Right lung (tissue), 10 donors: ENCODE data around the gene OR6T1. TPM values are rescaled to one million over a fixed set of nuclear protein-coding genes. Genes with fewer than 3 reads are reported as not detected.

Experiments used
- DNase-seq, 2 donors: peaks; one replicate each; pipeline ENCODE4 v3.0.0-alpha.2; 2013
- long read RNA-seq, 8 donors: transcript quantifications; one replicate each; lab custom pipeline, GENCODE V29; 2026
- polyA plus RNA-seq, 5 donors: library from polyadenylated mRNA; unstranded; fragments of 120-200 nt; gene quantifications; one replicate each; pipeline versions ENCODE4 v1.2.1 to v1.2.3, GENCODE V29; 2013; ENCODE audit warnings: inconsistent platforms in 1 of 5, low replicate concordance in 1 of 5; ENCODE audit not compliant: insufficient read length in 5 of 5, insufficient read depth in 1 of 5

OR6T1 gene, protein sequence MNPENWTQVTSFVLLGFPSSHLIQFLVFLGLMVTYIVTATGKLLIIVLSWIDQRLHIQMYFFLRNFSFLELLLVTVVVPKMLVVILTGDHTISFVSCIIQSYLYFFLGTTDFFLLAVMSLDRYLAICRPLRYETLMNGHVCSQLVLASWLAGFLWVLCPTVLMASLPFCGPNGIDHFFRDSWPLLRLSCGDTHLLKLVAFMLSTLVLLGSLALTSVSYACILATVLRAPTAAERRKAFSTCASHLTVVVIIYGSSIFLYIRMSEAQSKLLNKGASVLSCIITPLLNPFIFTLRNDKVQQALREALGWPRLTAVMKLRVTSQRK
- polyA plus RNA-seq, result not detected
- long read RNA-seq, donor 1, result 0 reads
- long read RNA-seq, donor 2, result 0 reads
- long read RNA-seq, donor 3, result 0 reads
- long read RNA-seq, donor 4, result 0 reads
- long read RNA-seq, donor 5, result 0 reads
- long read RNA-seq, donor 6, result 0 reads
- long read RNA-seq, donor 7, result 0 reads
- long read RNA-seq, donor 8, result 0 reads

- no peak for DNase-seq
These were observed at the start of gene OR6T1 for GRCh38 chr11:123943738-123944137. Gene OR6T1, minus strand, starts transcription at chr11:123943838. Its CDS starts 0 bp downstream, at chr11:123943838.

- DNase-seq, result no peak
These were observed 35.7 kb upstream of the OR6T1 start for GRCh38 chr11:123979311-123979710.

GRCh38 chr11:123977731-123978347 is 34.2 kb upstream of the OR6T1 start, which contains the start of gene OR10S1:
Gene OR10S1, minus strand, starts transcription at chr11:123977781. Its CDS starts 117 bp downstream, at chr11:123977664.
- no peak for DNase-seq

GRCh38 chr11:123976770-123977560 is 33.3 kb upstream of the OR6T1 start:
- no peak for DNase-seq

DNA sequence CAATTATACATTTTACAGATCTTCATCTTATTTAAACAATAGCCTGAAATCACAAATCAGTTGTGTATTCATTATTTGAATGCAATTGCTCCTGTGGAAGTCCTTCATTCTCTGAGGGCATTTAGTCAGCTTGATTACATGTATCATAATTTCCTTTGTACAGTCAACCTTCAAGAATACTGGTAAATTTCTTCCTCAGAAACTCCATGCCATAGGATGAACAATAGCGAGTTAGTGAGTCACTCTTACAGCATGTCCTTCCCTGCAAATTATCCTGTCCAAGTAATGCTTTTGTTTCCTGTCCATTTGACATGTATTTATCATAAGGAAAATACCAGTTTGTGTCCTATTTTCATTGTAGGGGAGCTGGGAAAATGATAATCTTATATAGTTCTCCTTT is 30.2 kb upstream of the OR6T1 start:
- no peak for DNase-seq

DNA sequence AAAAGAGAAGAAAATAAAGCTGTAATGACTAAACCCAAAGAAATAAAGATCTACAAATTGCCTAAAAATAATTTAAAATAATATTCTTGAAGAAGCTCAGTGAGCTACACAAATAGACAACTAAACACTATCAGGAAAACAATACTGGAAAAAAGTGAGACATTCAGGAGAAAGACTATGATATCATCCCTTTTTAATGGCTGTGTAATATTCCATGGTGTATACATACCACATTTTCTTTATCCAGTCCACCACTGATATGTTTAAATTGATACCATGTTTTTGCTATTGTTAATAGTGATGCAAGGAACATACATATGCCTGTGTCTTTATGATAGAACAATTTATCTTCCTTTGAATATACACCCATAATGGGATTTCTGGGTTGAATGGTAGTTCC is 13.1 kb upstream of the OR6T1 start:
- no peak for DNase-seq

GRCh38 chr11:123945132-123945531 is 1.5 kb upstream of the OR6T1 start:
- DNase-seq, result no peak

DNA sequence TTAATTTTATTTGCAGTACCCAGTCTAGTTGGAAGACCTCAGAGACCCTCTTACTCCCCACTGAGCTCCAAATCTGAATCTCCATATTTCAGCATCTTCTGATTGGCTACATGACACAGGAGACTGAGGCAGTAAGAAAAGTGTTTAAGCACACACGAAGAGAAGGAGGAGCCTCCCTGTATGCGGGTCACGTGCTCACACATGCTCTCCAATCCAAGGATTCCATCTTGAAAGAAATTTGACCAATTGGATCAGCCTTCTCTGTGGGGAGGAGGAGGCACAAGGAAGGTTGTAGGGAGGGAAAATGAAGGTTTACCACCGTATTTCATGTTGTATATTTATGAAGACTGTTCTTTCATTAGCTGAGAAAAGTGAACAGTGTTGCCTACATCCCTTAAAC is 1.2 kb downstream of the OR6T1 start:
- DNase-seq, result no peak

DNA sequence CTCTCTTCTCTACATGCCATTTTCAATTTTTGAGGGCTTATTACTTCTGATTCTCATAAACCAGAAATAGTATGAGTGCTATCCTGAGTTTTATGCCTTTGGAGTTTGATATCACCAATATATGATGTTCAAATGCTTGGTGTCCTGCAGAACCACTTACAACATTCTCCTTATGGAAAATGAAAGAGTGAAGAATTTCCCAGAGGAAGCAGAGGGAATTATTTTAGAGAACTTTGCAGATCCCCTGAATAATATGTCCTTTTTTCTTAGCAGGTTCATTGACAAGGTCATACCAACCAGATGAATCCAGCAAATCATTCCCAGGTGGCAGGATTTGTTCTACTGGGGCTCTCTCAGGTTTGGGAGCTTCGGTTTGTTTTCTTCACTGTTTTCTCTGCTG is 4.3 kb downstream of the OR6T1 start, which contains the start of gene OR4D5:
TSS of gene OR4D5 (plus strand) at position 301 of the 400 bp plus-strand sequence. CDS start at position 301, 0 bp downstream.
- no peak for DNase-seq

DNA sequence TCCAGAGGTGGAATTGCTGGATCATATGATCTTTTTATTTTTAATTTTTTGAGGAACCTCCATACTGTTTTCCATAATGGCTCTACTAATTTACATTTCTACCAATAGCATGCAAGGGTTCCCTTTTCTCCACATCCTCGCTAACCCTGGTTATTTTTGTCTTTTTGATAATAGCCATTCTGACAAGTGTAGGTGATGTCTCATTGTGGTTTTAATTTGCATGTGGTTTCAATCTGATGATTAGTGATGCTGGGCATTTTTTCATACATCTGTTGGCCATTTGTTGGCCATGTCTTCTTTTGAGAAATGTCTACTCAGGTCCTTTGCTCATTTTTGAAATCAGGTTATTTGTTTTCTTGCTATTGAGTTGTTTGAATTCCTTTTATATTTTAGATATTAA is 19.6 kb downstream of the OR6T1 start:
- no peak for DNase-seq

DNA sequence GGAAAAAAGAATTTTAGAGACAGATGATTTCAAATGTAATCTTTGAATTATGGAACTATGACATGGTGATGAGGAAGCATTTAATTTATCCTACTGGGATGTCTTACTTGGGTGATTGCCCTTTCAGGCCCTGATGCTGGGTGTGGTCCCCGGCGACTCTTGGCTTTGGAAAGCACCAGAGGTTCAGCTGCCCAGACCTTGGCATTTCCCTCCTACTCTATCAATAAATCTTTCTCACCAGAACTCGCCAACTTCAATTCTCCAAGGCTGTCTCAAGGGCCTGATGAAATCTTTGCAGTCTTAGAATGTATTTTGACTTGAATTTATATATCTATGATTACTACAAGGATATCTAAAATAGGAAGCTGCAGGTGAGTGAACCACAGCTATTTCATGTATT is 22.7 kb downstream of the OR6T1 start:
- DNase-seq, result no peak

DNA sequence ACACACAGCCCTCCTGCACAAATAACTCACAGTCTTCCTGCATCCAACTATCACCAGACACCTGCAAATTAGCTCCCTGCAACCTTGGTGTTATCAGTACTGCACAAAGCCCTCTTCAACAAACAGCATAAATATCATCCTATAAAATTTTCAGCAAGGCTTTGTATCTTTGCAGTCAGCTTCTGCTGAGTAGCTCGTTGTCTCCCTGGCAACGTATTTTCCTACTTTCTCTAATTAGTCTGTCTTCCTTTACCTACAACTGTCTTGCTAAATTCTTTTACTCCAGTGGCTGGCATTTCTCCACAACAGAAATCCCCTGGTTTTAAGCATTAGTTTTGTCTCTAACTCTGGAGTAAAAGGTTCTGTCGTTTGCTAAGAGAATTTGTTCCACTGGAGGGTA is 37.8 kb downstream of the OR6T1 start:
- DNase-seq, result no peak

- DNase-seq, result no peak
These were observed 38.7 kb downstream of the OR6T1 start for GRCh38 chr11:123904932-123905331.

DNA sequence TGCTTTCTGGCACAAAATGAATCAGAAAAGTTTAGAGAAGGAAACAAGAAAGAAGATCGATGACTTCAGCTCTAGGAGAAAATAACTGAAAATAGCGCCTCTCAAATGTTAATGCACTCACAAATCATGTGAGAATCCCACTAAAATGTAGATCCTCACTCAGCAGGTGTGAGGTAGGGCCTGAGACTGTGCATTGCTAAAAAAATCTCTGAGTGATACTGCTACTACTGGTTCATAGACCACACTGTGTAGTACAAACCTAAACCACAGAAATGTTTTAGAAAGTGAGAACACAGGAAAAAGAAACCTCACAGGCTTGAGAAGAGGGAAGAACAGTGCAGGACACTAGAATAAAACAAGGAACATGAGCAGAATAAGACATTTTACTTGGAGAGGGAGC is 39.7 kb downstream of the OR6T1 start:
- DNase-seq, result no peak

DNA sequence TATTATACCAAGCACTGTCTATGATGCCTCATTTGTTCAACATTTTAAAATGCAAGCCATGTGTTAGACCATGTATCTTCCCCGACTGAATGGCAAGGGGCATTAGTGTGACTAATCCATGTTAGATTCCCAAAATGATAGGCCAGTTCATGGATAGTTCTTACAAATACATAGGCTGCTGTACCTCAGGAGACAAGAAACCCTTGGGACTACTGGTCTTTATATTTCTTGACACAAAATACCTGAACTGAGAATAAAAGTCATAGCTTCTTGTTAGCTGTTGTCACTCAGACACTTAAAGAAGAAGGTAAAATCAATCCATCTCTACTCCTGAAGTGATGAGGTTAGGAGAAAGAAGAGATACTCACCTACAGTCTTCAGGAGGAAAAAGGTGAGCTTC is 41.8 kb downstream of the OR6T1 start, which contains the start of gene OR8D4:
TSS of gene OR8D4 (plus strand) at position 301 of the 400 bp plus-strand sequence. CDS start 4,265 bp downstream, outside the sequence.
- no peak for DNase-seq

- no peak for DNase-seq
These were observed 43.8 kb downstream of the OR6T1 start for GRCh38 chr11:123899792-123900191.

Other genes starting within 250 kb of the OR6T1 start
- gene ZNF202, start 202.2 kb downstream of the OR6T1 start, polyA plus RNA-seq, result 10 to 100 TPM; 16.6 to 25.1 (median 22.4) TPM
- gene OR6X1, start 189.3 kb downstream of the OR6T1 start, polyA plus RNA-seq, result not detected
- not detected for gene OR6M1, start 137.5 kb downstream of the OR6T1 start, polyA plus RNA-seq
- gene TMEM225, start 58.2 kb downstream of the OR6T1 start, polyA plus RNA-seq, result not detected
- under 1 TPM in 2 of 5 donors, not detected in 3; 0.04 to 0.06 TPM for gene OR8D4, start 41.7 kb downstream of the OR6T1 start, polyA plus RNA-seq
- gene OR4D5, start 4.2 kb downstream of the OR6T1 start, polyA plus RNA-seq, result not detected
- gene OR10S1, start 33.9 kb upstream of the OR6T1 start, polyA plus RNA-seq, result not detected
- gene OR10G6, start 51.3 kb upstream of the OR6T1 start, polyA plus RNA-seq, result not detected
- gene OR10G4, start 69.2 kb upstream of the OR6T1 start, polyA plus RNA-seq, result not detected
- gene OR10G9, start 79.2 kb upstream of the OR6T1 start, polyA plus RNA-seq, result not detected
- not detected for gene OR10G8, start 83.0 kb upstream of the OR6T1 start, polyA plus RNA-seq
- gene OR10G7, start 97.5 kb upstream of the OR6T1 start, polyA plus RNA-seq, result not detected
- 10 to 100 TPM; 17.7 to 19.2 (median 18.2) TPM for gene VWA5A, start 171.6 kb upstream of the OR6T1 start, polyA plus RNA-seq
- gene OR10D3, start 239.5 kb upstream of the OR6T1 start, polyA plus RNA-seq, result not detected